K562 (cell line): ENCODE results near the gene MIXL1.

ENCODE experiments used
- CBX1 ChIP-seq: sonication (generic); IDR thresholded peaks from 2 replicates; pipeline ENCODE4 v1.6.1; 2016; ENCODE audit warnings: antibody characterized with exemption, low read depth, mild to moderate bottlenecking
- TCF3 ChIP-seq: sonication (generic); formaldehyde crosslinking; IDR thresholded peaks from 2 replicates; pipeline ENCODE4 v1.4.0; 2020; ENCODE audit warnings: mild to moderate bottlenecking, missing genetic modification reagents
- ZNF444 ChIP-seq: fragments of 250-450 bp; sonication (Bioruptor Pico); IDR thresholded peaks from 2 replicates; pipeline ENCODE4 v1.4.0; 2020; ENCODE audit warnings: mild to moderate bottlenecking, moderate library complexity

GRCh38 chr1:226201029-226201593 lies 22.4 kb upstream of the MIXL1 start:
- TF ChIP-seq CBX1 (no peak), ZNF444 (CRISPR knock-in tag) (no peak), TCF3 (CRISPR knock-in tag) (no peak)
